Erythroblast (primary cell): ENCODE results near the gene IFT52.

ENCODE experiments used
- GATA1 ChIP-seq: IDR thresholded peaks from 2 replicates; pipeline ENCODE4 v1.6.1; 2011; ENCODE audit warnings: low read depth, mild to moderate bottlenecking, control low read depth, low read length, moderate library complexity
- POLR2A ChIP-seq: IDR thresholded peaks from 2 replicates; pipeline ENCODE4 v1.6.1; 2011; ENCODE audit warnings: mild to moderate bottlenecking, low read length

DNA sequence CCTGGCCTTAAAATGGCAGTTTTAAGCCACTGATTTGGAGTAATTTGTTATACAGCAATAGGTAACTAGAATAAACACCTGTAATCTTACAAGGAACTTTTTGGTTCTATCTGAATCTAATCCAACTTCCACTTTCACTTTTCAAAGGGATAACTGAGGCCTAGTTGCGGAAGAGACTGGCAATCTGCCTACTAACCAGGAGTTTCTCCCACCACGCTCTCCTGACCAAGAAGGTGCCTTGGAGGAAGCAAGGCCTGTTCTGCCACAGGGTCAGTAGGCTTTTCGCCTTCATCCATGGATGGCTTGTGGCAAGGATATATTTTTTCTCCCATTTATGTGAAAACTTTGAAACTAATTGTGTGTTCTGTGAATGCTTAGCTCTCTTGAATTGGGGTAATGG is 63.2 kb downstream of the IFT52 start:
- no peak for TF ChIP-seq POLR2A
- no peak for TF ChIP-seq GATA1
